Gastrocnemius medialis (tissue), 4 donors: ENCODE measurements around the gene PML. TPM values are rescaled to one million over a fixed set of nuclear protein-coding genes. Genes with fewer than 3 reads are reported as not detected.

Experiments used
- ATAC-seq, 2 donors: fragments of 150-250 bp; one replicate each; pipeline ENCODE4 v1.9.1; 2016
- DNase-seq, 2 donors: peaks; one replicate each; pipeline ENCODE4 v3.0.0-alpha.2; 2019
- H3K27ac ChIP-seq, 4 donors: fragments of 200-600 bp; sonication (generic); 1 replicate in 1 of 4; 2 replicates in 3 of 4; pipeline ENCODE4 v1.5.1; 2016 to 2018; ENCODE audit warnings: mild to moderate bottlenecking in 2 of 4, moderate library complexity in 1 of 4
- H3K27me3 ChIP-seq, 3 donors: fragments of 200-600 bp; sonication (generic) in 2 of 3; 1 replicate in 1 of 3; 2 replicates in 2 of 3; pipeline versions ENCODE4 v1.5.1 to v1.6.0; 2016 to 2019; ENCODE audit warnings: mild to moderate bottlenecking in 1 of 3, moderate library complexity in 1 of 3
- H3K36me3 ChIP-seq, 2 donors: fragments of 200-600 bp; sonication (generic) in 1 of 2; one replicate each; pipeline ENCODE4 v1.5.1; 2017 to 2018
- H3K4me1 ChIP-seq, 2 donors: fragments of 200-600 bp; sonication (generic) in 1 of 2; one replicate each; pipeline ENCODE4 v1.5.1; 2016 to 2017; ENCODE audit warnings: mild to moderate bottlenecking in 2 of 2
- H3K4me3 ChIP-seq, 4 donors: fragments of 200-600 bp; sonication (generic) in 3 of 4; 1 replicate in 1 of 4; 2 replicates in 3 of 4; pipeline ENCODE4 v1.5.1; 2016 to 2019; ENCODE audit warnings: mild to moderate bottlenecking in 2 of 4
- H3K9me3 ChIP-seq, 3 donors: fragments of 200-600 bp; sonication (generic) in 2 of 3; 1 replicate in 1 of 3; 2 replicates in 2 of 3; pipeline ENCODE4 v1.5.1; 2016 to 2019
- POLR2A ChIP-seq, 2 donors: fragments of 450-650 bp; IDR thresholded peaks; one replicate each; pipeline ENCODE4 v1.6.1; 2017; ENCODE audit warnings: antibody characterized with exemption in 2 of 2, mild to moderate bottlenecking in 2 of 2, moderate library complexity in 2 of 2
- in situ Hi-C, 4 donors: fragments of 200-750 bp; cut with MboI; loops; one replicate each; pipeline versions ENCODE4 v1.15.0 to v1.8.0; 2017; ENCODE audit warnings: low sequenced_read_pairs in 4 of 4
- intact Hi-C: fragments of 100-400 bp; cut with DNase I; formaldehyde crosslinking; loops from one replicate; pipeline ENCODE4 v1.15.1; 2023; ENCODE audit warnings: low total_unique reads
- total RNA-seq, 4 donors: library from RNA; depleted of rRNA; stranded (reverse); fragments of >200 nt; gene quantifications; one replicate each; pipeline versions ENCODE4 v1.1.0 to v1.2.3, GENCODE V29; 2016
- TF ChIP-seq, protein P1 (sequence below), 5 experiments: fragments of 450-650 bp in 3 of 5; fragments of 200-600 bp in 2 of 5; sonication (generic) in 2 of 5; IDR thresholded peaks in 4 of 5; conservative IDR thresholded peaks in 1 of 5; 1 replicate in 4 of 5; 2 replicates in 1 of 5; pipeline ENCODE4 v1.5.1; 2016 to 2019; ENCODE audit warnings: antibody characterized with exemption in 5 of 5, mild to moderate bottlenecking in 3 of 5, moderate library complexity in 3 of 5

Gene PML
- total RNA-seq, 4 donors from 2014 or later = 17.3 to 42.1 (median 21.2) TPM

DNA sequence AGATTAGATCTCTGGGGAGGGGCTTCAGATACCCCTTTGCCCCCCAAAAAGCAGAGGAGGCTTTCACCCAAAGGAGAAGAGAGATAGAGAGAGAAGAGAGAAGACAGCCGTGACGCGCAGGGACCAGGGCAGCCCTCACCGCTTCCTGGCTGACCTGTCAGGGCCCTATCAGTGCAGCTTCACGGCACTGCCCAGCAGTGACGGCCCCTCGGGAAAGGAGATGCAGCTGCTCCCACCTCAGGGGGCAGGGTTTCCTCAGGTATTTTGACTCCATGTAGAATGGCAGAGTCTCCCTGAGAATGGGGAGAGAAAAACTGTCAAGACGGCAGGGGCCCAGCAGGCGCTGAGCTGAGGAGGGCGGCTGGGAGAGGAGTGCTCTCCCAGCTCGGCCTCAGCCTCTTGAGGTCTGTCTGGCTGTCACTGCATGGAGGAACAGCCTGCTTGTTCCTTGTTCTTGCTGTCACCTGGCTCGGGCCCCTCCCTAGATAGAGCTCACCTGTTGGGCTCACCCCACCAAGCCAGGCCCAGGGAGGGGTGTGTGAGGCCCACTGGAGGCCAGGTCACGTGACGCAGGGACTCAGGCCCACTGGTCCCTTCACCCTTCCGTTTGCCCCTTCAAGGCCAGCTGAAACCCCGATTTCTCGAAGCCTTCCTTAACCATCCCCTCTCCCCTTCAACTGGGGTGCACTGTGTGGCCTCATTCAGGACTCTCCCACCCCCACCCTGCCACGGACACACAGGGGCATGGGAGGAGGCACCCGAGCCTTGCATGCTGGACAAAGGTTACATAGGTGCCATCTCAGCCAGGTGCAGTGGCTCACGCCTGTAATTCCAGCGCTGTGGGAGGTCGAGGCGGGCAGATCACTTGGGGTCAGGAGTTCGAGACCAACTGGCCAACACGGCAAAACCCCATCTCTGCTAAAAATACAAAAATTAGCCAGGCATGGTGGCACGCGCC lies 40.0 kb upstream of the PML start:
- in situ Hi-C loops = loop anchor here in 1 of 4 donors (25.0 kb wide), 1 partner anchor 358 kb away; no protein-coding TSS in a partner anchor
- Histone ChIP-seq H3K4me3 (no peak overlapping the region), H3K27ac (no peak overlapping the region), H3K9me3 (no peaks in the 10 kb centered on the region), H3K36me3 (no peaks in the 10 kb centered on the region), H3K4me1 (peaks cover 10 to 15% of the 10 kb centered on the region in 2 donors), H3K27me3 (no peaks in the 10 kb centered on the region)
- no peak for DNase-seq
- intact Hi-C loops = no loop called here
- no peak for ATAC-seq
- TF ChIP-seq, protein P1, sequence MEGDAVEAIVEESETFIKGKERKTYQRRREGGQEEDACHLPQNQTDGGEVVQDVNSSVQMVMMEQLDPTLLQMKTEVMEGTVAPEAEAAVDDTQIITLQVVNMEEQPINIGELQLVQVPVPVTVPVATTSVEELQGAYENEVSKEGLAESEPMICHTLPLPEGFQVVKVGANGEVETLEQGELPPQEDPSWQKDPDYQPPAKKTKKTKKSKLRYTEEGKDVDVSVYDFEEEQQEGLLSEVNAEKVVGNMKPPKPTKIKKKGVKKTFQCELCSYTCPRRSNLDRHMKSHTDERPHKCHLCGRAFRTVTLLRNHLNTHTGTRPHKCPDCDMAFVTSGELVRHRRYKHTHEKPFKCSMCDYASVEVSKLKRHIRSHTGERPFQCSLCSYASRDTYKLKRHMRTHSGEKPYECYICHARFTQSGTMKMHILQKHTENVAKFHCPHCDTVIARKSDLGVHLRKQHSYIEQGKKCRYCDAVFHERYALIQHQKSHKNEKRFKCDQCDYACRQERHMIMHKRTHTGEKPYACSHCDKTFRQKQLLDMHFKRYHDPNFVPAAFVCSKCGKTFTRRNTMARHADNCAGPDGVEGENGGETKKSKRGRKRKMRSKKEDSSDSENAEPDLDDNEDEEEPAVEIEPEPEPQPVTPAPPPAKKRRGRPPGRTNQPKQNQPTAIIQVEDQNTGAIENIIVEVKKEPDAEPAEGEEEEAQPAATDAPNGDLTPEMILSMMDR (IDR thresholded peaks at IDR 0.05 in 4 of 5, conservative IDR thresholded peaks at IDR 0.05 in 1 of 5) = no peak
- TF ChIP-seq POLR2A (IDR thresholded peaks at IDR 0.05) = no peak

DNA sequence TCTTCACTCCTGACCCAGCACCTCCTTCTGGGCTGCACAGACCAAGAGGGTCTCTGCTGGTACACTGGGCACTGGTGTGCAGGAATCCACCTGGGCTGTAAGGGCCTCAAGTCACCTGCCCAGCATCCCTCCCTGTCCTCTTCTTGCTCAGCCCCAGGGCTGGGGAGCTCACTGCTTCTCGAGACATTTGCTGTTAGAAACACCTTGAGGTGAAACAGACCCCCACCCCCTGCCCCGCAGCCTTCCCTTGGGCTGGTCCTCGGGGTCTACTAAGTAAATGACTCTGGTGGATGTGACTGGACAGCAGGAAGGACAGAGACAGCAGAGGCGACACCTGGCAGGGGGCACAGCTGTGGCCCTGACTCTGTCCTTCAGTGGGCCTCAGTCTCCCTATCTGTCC lies 39.2 kb upstream of the PML start:
- H3K4me1 ChIP-seq = peaks cover 10 to 15% of the 10 kb centered on the region in 2 donors
- no peak overlapping the region for H3K4me3 ChIP-seq
- DNase-seq = no peak
- in situ Hi-C loops (loop anchor here in 1 of 4 donors (25.0 kb wide), 1 partner anchor 357 kb away; no protein-coding TSS in a partner anchor), intact Hi-C loops (no loop called here)
- no peak for ATAC-seq
- no peak overlapping the region for H3K27ac ChIP-seq
- TF ChIP-seq, protein P1 (IDR thresholded peaks at IDR 0.05 in 4 of 5, conservative IDR thresholded peaks at IDR 0.05 in 1 of 5) = no peak
- no peak for TF ChIP-seq POLR2A (IDR thresholded peaks at IDR 0.05)
- H3K36me3 ChIP-seq = no peaks in the 10 kb centered on the region
- H3K27me3 ChIP-seq = no peaks in the 10 kb centered on the region
- no peaks in the 10 kb centered on the region for H3K9me3 ChIP-seq

DNA sequence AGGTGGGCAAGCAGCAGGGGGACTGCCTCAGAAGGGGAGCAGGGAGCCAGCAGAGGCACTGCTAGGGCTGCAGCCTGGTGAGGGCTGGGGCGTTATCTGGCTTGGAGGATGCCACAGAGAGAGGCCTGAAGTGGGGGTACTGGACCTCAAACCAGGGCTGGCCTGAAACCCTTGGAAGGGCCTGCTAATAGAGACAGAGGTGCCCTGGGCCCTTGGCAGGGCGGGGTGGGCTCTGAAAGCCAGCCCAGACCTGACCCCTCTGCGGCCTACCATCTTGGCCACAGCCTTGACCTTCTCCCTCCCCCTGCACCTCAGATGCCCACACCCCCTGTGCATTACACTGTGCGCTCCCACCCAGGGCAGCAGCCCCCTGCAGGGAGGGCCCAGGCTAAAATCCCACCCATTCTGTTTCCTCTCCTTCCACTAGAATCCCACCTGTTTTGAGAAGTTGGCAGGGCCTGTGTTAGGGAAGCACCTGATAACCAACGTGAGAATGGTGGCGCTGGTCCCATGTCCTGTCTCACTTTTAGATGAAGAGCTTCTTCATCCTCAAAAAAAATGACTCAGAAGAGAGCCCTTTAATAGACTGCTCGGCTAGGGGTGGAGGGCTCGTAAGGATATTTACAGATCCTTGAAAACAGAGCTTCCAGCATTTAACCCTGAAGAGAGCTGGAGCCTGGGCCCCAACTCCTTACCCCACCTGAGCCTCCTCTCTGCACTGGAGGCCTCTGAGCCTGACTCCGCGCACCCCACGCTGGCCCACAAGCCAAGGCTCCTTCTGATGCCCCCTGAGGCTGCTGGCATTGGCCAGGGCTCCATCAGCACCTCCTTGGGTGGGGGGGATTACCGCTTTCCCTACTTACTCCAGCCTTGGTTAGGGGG lies 38.4 kb upstream of the PML start:
- in situ Hi-C loops (loop anchor here in 1 of 4 donors (25.0 kb wide), 1 partner anchor 356 kb away; no protein-coding TSS in a partner anchor), intact Hi-C loops (no loop called here)
- H3K27ac ChIP-seq = no peak overlapping the region
- TF ChIP-seq, protein P1 (IDR thresholded peaks at IDR 0.05 in 4 of 5, conservative IDR thresholded peaks at IDR 0.05 in 1 of 5) = no peak
- no peak for TF ChIP-seq POLR2A (IDR thresholded peaks at IDR 0.05)
- DNase-seq = no peak
- H3K36me3 ChIP-seq = no peaks in the 10 kb centered on the region
- H3K9me3 ChIP-seq = no peaks in the 10 kb centered on the region
- H3K4me3 ChIP-seq = no peak overlapping the region
- no peaks in the 10 kb centered on the region for H3K27me3 ChIP-seq
- ATAC-seq = no peak
- H3K4me1 ChIP-seq = peaks cover 10 to 11% of the 10 kb centered on the region in 2 donors

DNA sequence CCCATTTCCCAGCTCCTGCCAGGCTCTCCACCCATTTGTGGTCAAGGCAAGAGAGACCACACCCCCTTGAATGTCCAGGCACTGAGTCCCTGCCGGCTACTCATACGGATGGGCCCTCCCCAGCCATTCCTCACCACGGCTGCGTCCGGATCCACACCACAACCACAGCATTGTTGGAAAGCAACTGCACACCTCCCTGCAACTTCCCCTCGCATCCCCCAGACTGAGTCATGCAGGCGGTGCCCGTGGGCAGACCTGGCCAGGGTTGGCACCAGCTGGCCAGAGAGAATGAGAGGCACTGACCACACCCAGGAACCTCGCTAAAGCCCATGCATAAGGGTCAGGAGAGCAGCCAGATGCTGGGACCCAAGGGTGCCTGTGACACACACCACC lies 37.8 kb upstream of the PML start:
- TF ChIP-seq POLR2A (IDR thresholded peaks at IDR 0.05) = no peak
- TF ChIP-seq, protein P1 (IDR thresholded peaks at IDR 0.05 in 4 of 5, conservative IDR thresholded peaks at IDR 0.05 in 1 of 5) = no peak
- no peak overlapping the region for H3K4me3 ChIP-seq
- intact Hi-C loops (no loop called here), in situ Hi-C loops (loop anchor here in 1 of 4 donors (25.0 kb wide), 1 partner anchor 356 kb away; no protein-coding TSS in a partner anchor)
- peaks cover 4% of the 10 kb centered on the region in 2 donors for H3K4me1 ChIP-seq
- ATAC-seq = no peak
- DNase-seq = no peak
- H3K36me3 ChIP-seq = no peaks in the 10 kb centered on the region
- no peak overlapping the region for H3K27ac ChIP-seq
- H3K27me3 ChIP-seq = no peaks in the 10 kb centered on the region
- no peaks in the 10 kb centered on the region for H3K9me3 ChIP-seq
